Urinary bladder (tissue), 4 donors: ENCODE measurements around the gene CSMD2. TPM values are rescaled to one million over a fixed set of nuclear protein-coding genes. Genes with fewer than 3 reads are reported as not detected.

ENCODE experiments used
- DNase-seq: peaks from one replicate; pipeline ENCODE4 v3.0.0-alpha.2; 2015; ENCODE audit errors: extremely low spot score
- H3K27ac ChIP-seq: one replicate; pipeline ENCODE4 v1.5.1; 2013; ENCODE audit warnings: low read depth, mild to moderate bottlenecking, moderate library complexity
- H3K36me3 ChIP-seq: one replicate; pipeline ENCODE4 v1.6.1; 2013; ENCODE audit warnings: mild to moderate bottlenecking, moderate library complexity; ENCODE audit not compliant: insufficient read depth
- H3K4me1 ChIP-seq: one replicate; pipeline ENCODE4 v1.6.1; 2013; ENCODE audit warnings: mild to moderate bottlenecking, moderate library complexity; ENCODE audit not compliant: insufficient read depth
- H3K4me3 ChIP-seq: one replicate; pipeline ENCODE4 v1.5.1; 2013; ENCODE audit warnings: low read depth, low read length
- WGBS: extraction: QIAGEN DNeasy Blood & Tissue Kit; methylation state at CpG from one replicate; pipeline ENCODE4 v1.1.7; 2013; 5-methylcytosine and 5-hydroxymethylcytosine counted together
- polyA plus RNA-seq: library from polyadenylated mRNA; stranded (reverse); fragments of 200-250 nt; gene quantifications from one replicate; pipeline ENCODE4 v1.2.3, GENCODE V29; 2013
- total RNA-seq: library from RNA; depleted of rRNA; stranded (reverse); fragments of >200 nt; gene quantifications from one replicate; pipeline ENCODE4 v1.2.3, GENCODE V29; 2014
- donor health status: healthy with polysubstance abuse.
- donor health status: healthy.

CSMD2 gene
- total and polyA plus RNA-seq, 2 donors, result 0.32 to 0.42 TPM

GRCh38 chr1:33979341-33979740 lies 185.7 kb downstream of the CSMD2 start:
- 86% methylated on average over 4 of the region's 4 CpGs for WGBS
- H3K36me3 ChIP-seq, result no peaks in the 10 kb centered on the region
- DNase-seq, result no peak

GRCh38 chr1:33975961-33976360 lies 189.1 kb downstream of the CSMD2 start:
- Histone ChIP-seq H3K27ac (no peak overlapping the region), H3K36me3 (no peaks in the 10 kb centered on the region), H3K4me3 (no peak overlapping the region), H3K4me1 (no peaks in the 10 kb centered on the region)
- DNase-seq, result no peak
- WGBS, result 88% methylated on average over 3 of the region's 3 CpGs

More at GRCh38 chr1:33979341-33979740, 185.7 kb downstream of the CSMD2 start:
- Histone ChIP-seq H3K27ac (no peak overlapping the region), H3K4me3 (no peak overlapping the region), H3K4me1 (no peaks in the 10 kb centered on the region)

- no peak for DNase-seq
- Histone ChIP-seq H3K27ac (no peak overlapping the region), H3K4me3 (no peak overlapping the region), H3K4me1 (no peaks in the 10 kb centered on the region), H3K36me3 (no peaks in the 10 kb centered on the region)
- 24% methylated on average over 8 of the region's 8 CpGs for WGBS
Measured at GRCh38 chr1:33973799-33974545, 191.1 kb downstream of the CSMD2 start.

GRCh38 chr1:33972676-33973395 lies 192.2 kb downstream of the CSMD2 start:
- no peak for DNase-seq
- no peak overlapping the region for H3K4me3 ChIP-seq
- H3K4me1 ChIP-seq, result no peaks in the 10 kb centered on the region
- no peak overlapping the region for H3K27ac ChIP-seq
- no peaks in the 10 kb centered on the region for H3K36me3 ChIP-seq
- 69% methylated on average over 10 of the region's 10 CpGs for WGBS

- no peak for DNase-seq
- Histone ChIP-seq H3K4me1 (no peaks in the 10 kb centered on the region), H3K27ac (no peak overlapping the region), H3K4me3 (no peak overlapping the region), H3K36me3 (no peaks in the 10 kb centered on the region)
- 69% methylated on average over 7 of the region's 7 CpGs for WGBS
Measured at GRCh38 chr1:33971913-33972312, 193.1 kb downstream of the CSMD2 start.

GRCh38 chr1:33971018-33971710 lies 193.9 kb downstream of the CSMD2 start:
- Histone ChIP-seq H3K4me1 (no peaks in the 10 kb centered on the region), H3K36me3 (no peaks in the 10 kb centered on the region), H3K27ac (no peak overlapping the region), H3K4me3 (no peak overlapping the region)
- 63% methylated on average over 17 of the region's 17 CpGs for WGBS
- DNase-seq, result no peak

GRCh38 chr1:33970148-33970825 lies 194.7 kb downstream of the CSMD2 start:
- Histone ChIP-seq H3K36me3 (no peaks in the 10 kb centered on the region), H3K4me3 (no peak overlapping the region), H3K4me1 (no peaks in the 10 kb centered on the region), H3K27ac (no peak overlapping the region)
- WGBS, result 73% methylated on average over 5 of the region's 5 CpGs
- no peak for DNase-seq

- 61% methylated on average over 12 of the region's 12 CpGs for WGBS
- H3K4me3 ChIP-seq, result no peak overlapping the region
- no peaks in the 10 kb centered on the region for H3K4me1 ChIP-seq
- no peaks in the 10 kb centered on the region for H3K36me3 ChIP-seq
- no peak overlapping the region for H3K27ac ChIP-seq
- no peak for DNase-seq
Measured at GRCh38 chr1:33966346-33967141, 198.5 kb downstream of the CSMD2 start.

GRCh38 chr1:33965086-33965485 lies 199.9 kb downstream of the CSMD2 start:
- no peak for DNase-seq
- Histone ChIP-seq H3K27ac (no peak overlapping the region), H3K4me3 (no peak overlapping the region), H3K36me3 (no peaks in the 10 kb centered on the region), H3K4me1 (no peaks in the 10 kb centered on the region)
- WGBS, result 72% methylated on average over 3 of the region's 3 CpGs

GRCh38 chr1:33962061-33962460 lies 203.0 kb downstream of the CSMD2 start:
- Histone ChIP-seq H3K27ac (no peak overlapping the region), H3K4me3 (no peak overlapping the region), H3K4me1 (no peaks in the 10 kb centered on the region), H3K36me3 (no peaks in the 10 kb centered on the region)
- DNase-seq, result no peak
- 83% methylated on average over 4 of the region's 4 CpGs for WGBS

- H3K27ac ChIP-seq, result no peak overlapping the region
- 86% methylated on average over 9 of the region's 9 CpGs for WGBS
- H3K4me3 ChIP-seq, result no peak overlapping the region
- no peaks in the 10 kb centered on the region for H3K36me3 ChIP-seq
- H3K4me1 ChIP-seq, result no peaks in the 10 kb centered on the region
- DNase-seq, result no peak
Measured at GRCh38 chr1:33960188-33960895, 204.7 kb downstream of the CSMD2 start.

- no peak for DNase-seq
- H3K36me3 ChIP-seq, result no peaks in the 10 kb centered on the region
- H3K4me3 ChIP-seq, result no peak overlapping the region
- H3K27ac ChIP-seq, result no peak overlapping the region
- 82% methylated on average over 6 of the region's 6 CpGs for WGBS
- H3K4me1 ChIP-seq, result no peaks in the 10 kb centered on the region
Measured at GRCh38 chr1:33957854-33958253, 207.2 kb downstream of the CSMD2 start.
